Stimulated activated CD4-positive, alpha-beta T cell treated with anti-CD3 and anti-CD28 coated beads, Interleukin-1b, Interleukin-23, amount 100 ng/mL, for 48 hours (primary cell): Measurements from ENCODE around the gene NPIPB12.
A peak's percentile ranks its signal among the peaks of the same experiment; 100 is the strongest.
"Not testable (repeated sequence)": the region's sequence is repeated elsewhere in the genome, so short reads cannot be mapped to it uniquely, and the experiment has no call there.

ENCODE experiments used
- DNase-seq: peaks from one replicate; pipeline ENCODE4 v3.0.0-alpha.2; 2020

The NPIPB12 gene

GRCh38 chr16:29506308-29506707, at the start of gene NPIPB12:
Gene NPIPB12, minus strand, starts transcription at chr16:29506408.
- not testable (repeated sequence) for DNase-seq

DNA sequence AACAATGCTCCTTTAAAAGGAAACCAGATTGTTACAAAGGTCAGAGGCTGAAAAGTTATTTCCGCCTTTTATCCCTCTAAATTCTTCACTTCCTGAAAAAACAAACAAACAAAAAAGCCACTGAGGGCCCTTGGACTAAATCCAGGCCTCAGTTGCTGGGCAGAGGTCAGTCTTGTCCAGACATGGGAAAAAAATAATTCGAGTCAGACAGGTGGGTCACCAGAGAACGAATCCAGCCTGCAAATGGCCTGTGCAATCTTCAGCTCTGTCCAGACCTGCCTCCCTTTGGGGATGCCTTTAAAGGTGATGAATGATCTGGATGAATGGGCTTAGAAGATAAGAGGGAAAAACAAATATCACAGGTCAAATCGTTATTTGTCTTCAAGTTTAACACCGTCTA, 15.3 kb upstream of the NPIPB12 start:
- not testable (repeated sequence) for DNase-seq

- DNase-seq = not testable (repeated sequence)
These were observed 23.9 kb downstream of the NPIPB12 start for GRCh38 chr16:29482276-29482675.

DNA sequence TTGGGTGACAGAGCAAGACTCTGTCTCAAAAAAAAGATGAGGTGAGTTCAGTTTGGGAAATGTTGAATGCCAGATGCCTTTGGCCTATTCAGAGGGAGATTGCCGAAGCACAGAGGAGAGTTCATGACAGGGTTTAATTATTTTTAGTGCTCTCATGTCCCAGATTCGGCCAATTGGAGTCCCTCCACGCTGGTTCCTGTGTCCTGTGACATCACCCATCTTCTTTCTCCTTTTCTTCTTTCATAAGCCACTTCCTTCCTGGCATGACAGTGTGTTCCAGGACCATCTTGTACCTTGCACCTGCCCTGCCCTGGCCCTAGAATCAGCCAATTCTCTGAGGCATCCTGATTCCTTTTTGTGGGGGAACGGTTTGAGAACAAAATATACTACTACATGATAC, 34.1 kb downstream of the NPIPB12 start:
- DNase-seq = not testable (repeated sequence)

GRCh38 chr16:29469660-29470059, 36.5 kb downstream of the NPIPB12 start:
- DNase-seq = peak; percentile 7

- not testable (repeated sequence) for DNase-seq
These were observed 38.4 kb downstream of the NPIPB12 start for GRCh38 chr16:29467654-29468366.

GRCh38 chr16:29466904-29467303, 39.3 kb downstream of the NPIPB12 start:
- not testable (repeated sequence) for DNase-seq

GRCh38 chr16:29465985-29466824, 40.0 kb downstream of the NPIPB12 start:
- DNase-seq = not testable (repeated sequence)

GRCh38 chr16:29460647-29461030, 45.6 kb downstream of the NPIPB12 start:
- not testable (repeated sequence) for DNase-seq

GRCh38 chr16:29459706-29460646, 46.2 kb downstream of the NPIPB12 start, which contains the start of gene SULT1A4:
Gene SULT1A4, plus strand, starts transcription at chr16:29459913. Its CDS starts 1,473 bp downstream, at chr16:29461386.
- DNase-seq = not testable (repeated sequence)

DNA sequence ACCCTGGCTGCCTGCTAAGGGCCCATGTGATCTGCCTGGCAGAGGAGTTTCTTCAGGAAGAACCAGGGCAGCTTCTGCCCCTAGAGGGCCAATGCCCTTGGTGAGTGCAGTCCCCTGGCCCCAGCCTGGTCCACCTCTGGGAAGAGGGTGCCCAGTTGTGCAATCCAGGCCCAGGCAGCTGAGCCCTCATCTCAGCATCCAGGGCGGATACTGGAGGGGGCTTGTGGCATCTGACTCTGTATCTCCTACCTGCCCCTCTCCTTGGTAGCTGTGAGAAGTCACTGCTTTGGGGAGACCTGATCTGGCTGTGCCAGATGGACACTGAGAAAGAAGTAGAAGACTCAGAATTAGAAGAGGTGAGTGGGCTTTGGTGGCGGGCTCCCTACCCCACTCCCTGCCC, 48.5 kb downstream of the NPIPB12 start:
- DNase-seq = peak; percentile 1

GRCh38 chr16:29454828-29455227, 51.4 kb downstream of the NPIPB12 start:
- DNase-seq = not testable (repeated sequence)

DNA sequence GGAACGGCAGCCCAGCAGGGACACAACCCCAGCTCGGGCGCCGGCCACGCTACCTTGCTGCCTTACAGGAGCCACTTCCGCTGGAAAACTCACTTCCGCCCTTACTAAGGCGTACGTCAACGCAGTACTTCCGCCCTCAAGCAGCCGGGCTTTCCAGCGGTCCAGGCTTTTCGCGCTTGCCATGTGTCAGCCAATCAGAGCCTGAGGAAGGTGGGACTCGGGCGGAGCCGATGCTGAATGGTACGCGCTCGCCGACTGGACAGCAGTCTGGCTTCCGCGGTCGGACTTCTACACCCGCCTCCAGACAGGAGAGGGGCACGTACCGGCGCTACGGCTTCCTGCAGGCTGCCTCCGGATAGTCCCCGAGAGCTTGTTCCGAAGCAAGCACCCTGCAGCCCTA, 51.9 kb downstream of the NPIPB12 start, which contains the start of the genes BOLA2 and SLX1B:
Gene BOLA2, minus strand, starts transcription at position 83 of the 400 bp plus-strand sequence. CDS start 98 bp downstream, outside the sequence.
Gene SLX1B, plus strand, starts transcription at position 265 of the 400 bp plus-strand sequence.
- not testable (repeated sequence) for DNase-seq

GRCh38 chr16:29453754-29454153, 52.5 kb downstream of the NPIPB12 start:
- DNase-seq = not testable (repeated sequence)
